GM13976 (cell line): ENCODE results near the gene SLC4A2.

Experiments used
- DNase-seq: peaks from one replicate; pipeline ENCODE4 v3.0.0; 2012; ENCODE audit warnings: low spot score
- in situ Hi-C: fragments of 300-500 bp; cut with MboI; formaldehyde crosslinking; loops from one replicate; pipeline ENCODE4 v1.12.0; 2022; ENCODE audit warnings: low sequenced_read_pairs, mixed read lengths, inconsistent platforms; ENCODE audit not compliant: unreplicated experiment
- TF ChIP-seq, protein P1 (sequence below): IDR thresholded peaks from 2 replicates; pipeline ENCODE4 v1.5.1; 2012; ENCODE audit warnings: borderline replicate concordance, mild to moderate bottlenecking; ENCODE audit not compliant: insufficient read depth; ENCODE audit errors: extremely low read depth, missing control alignments, control extremely low read depth

The SLC4A2 gene

DNA sequence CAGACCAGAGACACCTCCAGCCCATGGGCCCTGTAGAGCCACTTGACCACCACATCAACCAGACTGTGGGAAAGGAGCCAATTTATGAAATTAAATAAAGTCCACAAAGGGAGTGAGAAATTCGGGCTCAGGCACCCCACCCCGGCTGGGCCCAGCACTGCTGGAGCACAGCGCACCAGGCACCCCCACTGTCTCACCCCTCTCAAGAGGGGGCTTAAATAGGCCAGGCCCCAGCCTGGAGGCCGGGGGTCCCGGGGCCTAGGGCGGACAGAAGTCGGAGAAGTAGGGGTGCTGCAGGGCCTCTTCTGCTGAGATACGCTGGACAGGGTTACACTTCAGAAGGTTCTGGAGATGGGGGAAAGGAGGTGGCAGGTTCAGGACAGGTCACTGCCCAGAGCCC is 5.6 kb upstream of the SLC4A2 start:
- TF ChIP-seq, protein P1, sequence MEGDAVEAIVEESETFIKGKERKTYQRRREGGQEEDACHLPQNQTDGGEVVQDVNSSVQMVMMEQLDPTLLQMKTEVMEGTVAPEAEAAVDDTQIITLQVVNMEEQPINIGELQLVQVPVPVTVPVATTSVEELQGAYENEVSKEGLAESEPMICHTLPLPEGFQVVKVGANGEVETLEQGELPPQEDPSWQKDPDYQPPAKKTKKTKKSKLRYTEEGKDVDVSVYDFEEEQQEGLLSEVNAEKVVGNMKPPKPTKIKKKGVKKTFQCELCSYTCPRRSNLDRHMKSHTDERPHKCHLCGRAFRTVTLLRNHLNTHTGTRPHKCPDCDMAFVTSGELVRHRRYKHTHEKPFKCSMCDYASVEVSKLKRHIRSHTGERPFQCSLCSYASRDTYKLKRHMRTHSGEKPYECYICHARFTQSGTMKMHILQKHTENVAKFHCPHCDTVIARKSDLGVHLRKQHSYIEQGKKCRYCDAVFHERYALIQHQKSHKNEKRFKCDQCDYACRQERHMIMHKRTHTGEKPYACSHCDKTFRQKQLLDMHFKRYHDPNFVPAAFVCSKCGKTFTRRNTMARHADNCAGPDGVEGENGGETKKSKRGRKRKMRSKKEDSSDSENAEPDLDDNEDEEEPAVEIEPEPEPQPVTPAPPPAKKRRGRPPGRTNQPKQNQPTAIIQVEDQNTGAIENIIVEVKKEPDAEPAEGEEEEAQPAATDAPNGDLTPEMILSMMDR: no peak
- in situ Hi-C loops: no loop called here
- DNase-seq: no peak

DNA sequence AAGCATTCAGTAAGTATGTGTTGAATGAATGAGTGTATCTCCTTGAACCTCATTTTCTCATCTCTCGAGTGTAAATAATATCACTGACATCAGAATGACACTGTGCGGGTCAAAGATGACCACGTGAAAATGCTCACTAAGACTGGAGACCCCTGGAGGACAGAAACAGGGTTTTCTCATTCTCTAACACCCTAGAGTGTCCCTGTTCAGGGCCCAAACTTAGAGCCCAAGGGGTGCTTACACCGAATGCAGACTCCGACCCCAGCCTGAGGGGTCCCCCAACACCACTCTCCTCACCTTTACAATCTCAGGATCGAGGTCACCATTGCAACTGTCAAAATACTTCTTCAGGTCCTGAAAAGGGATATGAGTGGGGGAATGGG is 3.1 kb upstream of the SLC4A2 start:
- TF ChIP-seq, protein P1: no peak
- in situ Hi-C loops: no loop called here
- DNase-seq: no peak

DNA sequence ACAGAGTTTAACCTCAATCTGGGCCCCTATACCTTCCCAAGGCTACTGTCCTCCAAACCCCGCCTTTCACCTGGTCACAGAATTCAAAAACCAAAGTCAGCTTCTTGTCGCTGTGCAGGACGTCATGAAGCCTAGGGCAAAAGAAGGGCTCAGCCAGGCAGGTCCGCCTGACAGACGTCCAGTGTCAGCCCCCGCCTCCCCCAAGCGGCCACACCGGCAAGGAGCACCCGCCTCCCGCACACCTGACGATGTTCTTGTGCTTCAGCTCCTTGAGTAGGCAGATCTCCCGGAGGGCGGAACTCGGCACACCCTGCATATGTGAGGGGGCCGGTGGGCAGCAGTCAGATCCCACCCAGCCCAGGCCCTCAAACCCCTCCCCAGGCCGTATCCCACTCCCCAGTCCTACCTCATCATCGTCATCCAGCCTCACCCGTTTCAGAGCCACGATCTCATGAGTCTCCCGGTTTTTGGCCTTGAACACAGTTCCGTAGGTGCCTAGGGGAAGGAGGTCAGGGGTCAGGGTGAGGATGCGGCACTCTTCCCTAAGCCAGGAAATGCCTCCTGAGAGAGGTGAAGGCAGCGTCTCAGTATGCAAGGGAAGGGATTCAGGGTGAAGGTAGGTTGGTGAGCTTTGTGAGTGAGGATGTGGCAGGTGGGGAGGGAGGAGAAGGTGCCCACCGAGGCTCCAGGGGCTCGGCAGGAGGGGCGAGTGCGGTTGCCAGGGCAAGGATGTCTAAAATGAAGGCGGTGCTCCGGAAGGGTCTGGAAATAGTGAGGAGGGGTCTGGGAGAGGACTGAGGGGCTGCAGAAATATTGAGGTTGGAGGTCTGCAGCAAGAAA is 2.5 kb upstream of the SLC4A2 start:
- in situ Hi-C loops: no loop called here

DNA sequence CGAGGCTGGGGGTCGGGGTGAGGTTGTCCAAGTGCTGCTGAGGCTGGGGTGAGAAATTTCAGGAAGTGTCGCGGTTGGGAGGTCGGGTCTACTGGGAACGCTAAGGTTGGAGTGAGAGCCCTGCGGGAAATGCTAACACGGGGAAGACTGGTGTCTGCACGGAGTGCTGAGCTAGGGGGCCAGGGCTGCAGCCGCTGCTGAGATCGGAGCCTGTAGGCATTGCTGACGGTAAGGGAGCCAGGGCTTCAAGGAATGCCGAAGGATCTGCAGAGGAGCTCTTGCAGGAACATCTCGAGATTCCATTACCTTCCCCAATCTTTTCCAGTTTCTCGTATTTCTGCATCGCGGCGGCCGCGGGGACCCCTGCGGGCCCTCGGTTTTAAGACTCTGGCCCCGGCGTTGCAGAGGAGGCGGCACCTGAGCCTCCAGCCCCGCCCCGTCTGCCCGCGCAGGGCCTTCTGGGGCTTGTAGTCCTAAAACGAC is 1.8 kb upstream of the SLC4A2 start, which contains the start of gene CDK5:
Gene CDK5, minus strand, starts transcription at position 392 of the 483 bp plus-strand sequence. Its CDS starts 49 bp downstream, at position 343.
- DNase-seq: no peak
- TF ChIP-seq, protein P1: no peak

More for the DNA sequence above, 2.5 kb upstream of the SLC4A2 start:
- DNase-seq: no peak
- TF ChIP-seq, protein P1: no peak

DNA sequence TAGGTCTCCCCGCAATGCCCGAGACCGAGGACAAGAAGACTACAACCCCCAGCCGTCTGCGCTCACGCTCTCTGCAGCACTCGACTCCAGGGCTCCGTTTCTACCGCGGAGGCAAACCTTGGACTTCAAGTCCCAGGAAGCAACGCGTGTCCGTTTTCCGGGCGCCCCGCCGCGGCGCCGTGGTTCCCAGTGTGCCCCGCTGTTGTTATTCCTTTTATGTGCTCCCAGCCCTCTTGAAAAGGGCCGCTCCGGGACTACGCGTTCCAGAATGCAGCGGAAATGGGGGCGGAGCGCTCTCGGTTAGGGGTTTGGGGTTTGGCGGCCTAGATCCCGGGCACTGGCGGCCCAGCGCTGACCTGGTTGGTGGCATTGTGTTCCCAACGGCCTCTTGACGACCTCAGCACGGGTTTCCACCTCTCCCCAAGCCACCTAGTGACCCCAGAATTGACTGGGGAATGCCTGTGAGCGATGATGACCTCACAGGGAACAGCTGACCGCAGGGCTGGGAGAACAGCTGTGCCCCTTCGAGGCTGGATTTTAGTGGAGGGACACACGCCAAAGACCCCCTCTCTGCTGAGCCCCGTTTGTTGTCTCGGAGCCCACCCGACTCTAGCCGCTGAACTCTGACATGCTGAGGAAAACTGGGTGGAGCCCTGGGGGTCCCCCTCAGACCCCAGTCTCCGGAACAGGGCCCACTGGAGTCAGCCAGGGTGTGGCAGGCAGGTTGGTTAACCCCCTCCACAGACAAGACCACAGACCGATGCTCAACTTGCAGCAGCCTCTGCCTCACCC is 1.2 kb upstream of the SLC4A2 start:
- TF ChIP-seq, protein P1: no peak
- in situ Hi-C loops: no loop called here
- peak; percentile 100 for DNase-seq

More for the DNA sequence above, 1.8 kb upstream of the SLC4A2 start, which contains the start of gene CDK5:
- in situ Hi-C loops: no loop called here

DNA sequence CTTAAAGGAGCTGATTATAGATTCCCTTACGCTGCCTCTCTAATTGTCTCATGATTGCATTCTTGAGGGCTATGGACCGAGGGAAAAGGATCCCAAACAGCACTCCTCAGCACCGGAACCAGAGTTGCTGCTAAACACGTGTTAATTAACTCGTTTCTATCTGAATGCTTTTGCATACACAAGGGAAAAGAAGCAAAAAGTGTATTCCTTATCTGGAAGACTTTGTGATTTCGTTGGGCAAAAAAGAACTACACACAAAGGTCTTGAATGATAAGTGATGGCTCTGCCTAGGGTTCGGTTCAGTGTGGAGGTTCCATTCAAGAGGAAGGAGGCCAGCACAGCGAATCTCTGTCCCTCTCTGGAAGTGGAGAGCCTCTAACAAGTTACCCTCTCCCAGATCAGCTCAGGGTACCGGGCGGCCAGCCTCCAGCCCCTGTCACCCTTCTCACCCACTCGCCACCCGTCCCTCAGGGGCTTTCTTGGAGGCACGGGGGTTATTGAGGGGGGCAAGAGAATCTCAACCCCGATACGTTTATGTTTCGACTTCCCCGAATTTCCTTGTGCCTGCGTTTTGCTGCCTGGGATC is 515 bp upstream of the SLC4A2 start:
- peak; percentile 58 for DNase-seq
- TF ChIP-seq, protein P1: no peak
- in situ Hi-C loops: no loop called here
